Erythroblast (primary cell): Measurements from ENCODE around the gene AXIN1.

ENCODE experiments used
- GATA1 ChIP-seq: IDR thresholded peaks from 2 replicates; pipeline ENCODE4 v1.6.1; 2011; ENCODE audit warnings: low read depth, mild to moderate bottlenecking, control low read depth, low read length, moderate library complexity
- POLR2A ChIP-seq: IDR thresholded peaks from 2 replicates; pipeline ENCODE4 v1.6.1; 2011; ENCODE audit warnings: mild to moderate bottlenecking, low read length

- TF ChIP-seq POLR2A (no peak), GATA1 (no peak)
These were observed 109.2 kb downstream of the AXIN1 start for GRCh38 chr16:243348-243747.
